Astrocyte of the hippocampus (primary cell): ENCODE measurements around the gene SLC25A28.
"Not testable (repeated sequence)": the region's sequence is repeated elsewhere in the genome, so short reads cannot be mapped to it uniquely, and the experiment has no call there.

Experiments
- DNase-seq: peaks from one replicate; pipeline ENCODE4 v3.0.0; 2011; ENCODE audit warnings: low read depth, low spot score

Gene SLC25A28

GRCh38 chr10:99628923-99629624 is 8.8 kb upstream of the SLC25A28 start:
- DNase-seq = no peak

- DNase-seq = not testable (repeated sequence)
Measured at GRCh38 chr10:99625124-99625523, 4.9 kb upstream of the SLC25A28 start.

GRCh38 chr10:99623919-99624318 is 3.7 kb upstream of the SLC25A28 start:
- no peak for DNase-seq

GRCh38 chr10:99621454-99622251 is 1.4 kb upstream of the SLC25A28 start:
- no peak for DNase-seq

- DNase-seq = peak; percentile 97
Measured at GRCh38 chr10:99620711-99621453, 643 bp upstream of the SLC25A28 start.

GRCh38 chr10:99619090-99619800 is 994 bp downstream of the SLC25A28 start:
- peak; percentile 48 for DNase-seq

GRCh38 chr10:99617696-99618095 is 2.5 kb downstream of the SLC25A28 start:
- no peak for DNase-seq

GRCh38 chr10:99615426-99615825 is 4.8 kb downstream of the SLC25A28 start:
- DNase-seq = no peak

- DNase-seq = peak; percentile 78
Measured at GRCh38 chr10:99612167-99612831, 7.9 kb downstream of the SLC25A28 start.

GRCh38 chr10:99611326-99611725 is 8.9 kb downstream of the SLC25A28 start:
- no peak for DNase-seq

- DNase-seq = no peak
Measured at GRCh38 chr10:99610221-99610620, 10.0 kb downstream of the SLC25A28 start.

- no peak for DNase-seq
Measured at GRCh38 chr10:99609186-99609585, 11.1 kb downstream of the SLC25A28 start.

GRCh38 chr10:99605351-99605750 is 14.9 kb downstream of the SLC25A28 start:
- DNase-seq = no peak

GRCh38 chr10:99604862-99605261 is 15.4 kb downstream of the SLC25A28 start:
- no peak for DNase-seq

- no peak for DNase-seq
Measured at GRCh38 chr10:99598781-99599509, 21.3 kb downstream of the SLC25A28 start.

- no peak for DNase-seq
Measured at GRCh38 chr10:99598011-99598410, 22.2 kb downstream of the SLC25A28 start.

GRCh38 chr10:99596708-99597107 is 23.5 kb downstream of the SLC25A28 start:
- not testable (repeated sequence) for DNase-seq

GRCh38 chr10:99595770-99596465 is 24.3 kb downstream of the SLC25A28 start:
- DNase-seq = no peak

- DNase-seq = no peak
Measured at GRCh38 chr10:99595236-99595635, 25.0 kb downstream of the SLC25A28 start.

- DNase-seq = no peak
Measured at GRCh38 chr10:99593312-99593711, 26.9 kb downstream of the SLC25A28 start.
